ENCODE data around the gene CLK3.

The CLK3 gene

DNA sequence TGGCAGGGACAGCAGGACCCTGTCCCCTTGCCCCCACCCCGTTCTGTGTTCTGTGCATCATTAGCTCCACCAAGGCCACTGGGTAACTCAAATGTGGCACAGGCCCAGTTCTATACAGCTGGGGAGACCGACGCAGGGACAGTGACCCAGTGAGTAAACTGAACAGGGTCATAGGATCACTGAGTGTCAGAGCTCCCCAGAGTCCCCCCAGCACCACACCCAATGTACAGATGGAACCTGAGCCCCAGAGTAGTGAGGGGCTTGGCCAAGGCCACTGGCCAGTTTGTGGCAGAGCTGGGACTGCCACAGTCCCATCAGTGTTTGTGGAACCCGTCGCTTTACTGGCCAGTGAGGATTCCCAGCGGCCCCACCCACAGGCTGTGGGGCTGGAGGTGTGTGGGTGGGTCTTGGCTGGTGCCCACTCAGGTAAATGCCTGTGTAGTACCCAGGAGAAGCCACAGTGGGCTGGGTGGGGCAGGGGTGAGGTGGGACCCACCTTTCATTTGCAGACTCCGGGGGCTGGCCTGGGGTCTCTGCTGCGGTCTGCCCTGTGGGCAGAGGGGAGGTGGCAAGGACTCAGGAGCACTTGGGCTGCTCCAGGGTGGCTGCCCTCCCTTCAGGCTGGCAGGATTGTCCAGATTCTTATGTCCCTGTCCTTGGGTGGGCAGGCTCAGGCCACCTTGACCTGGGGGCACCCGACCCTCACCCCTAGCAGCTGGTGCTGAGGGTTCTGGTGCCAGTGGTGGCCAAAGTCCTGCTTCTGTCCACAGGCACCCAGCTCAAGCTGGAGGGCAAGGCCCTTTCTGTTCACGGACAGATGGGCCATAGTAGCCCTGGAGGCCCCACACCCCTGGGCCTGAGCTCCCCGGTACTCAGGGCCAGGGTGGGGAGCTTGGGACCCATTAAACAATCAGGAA lies 11.6 kb upstream of the CLK3 start:
- no peak for DNase-seq (ENCODE audit: low read depth)

DNA sequence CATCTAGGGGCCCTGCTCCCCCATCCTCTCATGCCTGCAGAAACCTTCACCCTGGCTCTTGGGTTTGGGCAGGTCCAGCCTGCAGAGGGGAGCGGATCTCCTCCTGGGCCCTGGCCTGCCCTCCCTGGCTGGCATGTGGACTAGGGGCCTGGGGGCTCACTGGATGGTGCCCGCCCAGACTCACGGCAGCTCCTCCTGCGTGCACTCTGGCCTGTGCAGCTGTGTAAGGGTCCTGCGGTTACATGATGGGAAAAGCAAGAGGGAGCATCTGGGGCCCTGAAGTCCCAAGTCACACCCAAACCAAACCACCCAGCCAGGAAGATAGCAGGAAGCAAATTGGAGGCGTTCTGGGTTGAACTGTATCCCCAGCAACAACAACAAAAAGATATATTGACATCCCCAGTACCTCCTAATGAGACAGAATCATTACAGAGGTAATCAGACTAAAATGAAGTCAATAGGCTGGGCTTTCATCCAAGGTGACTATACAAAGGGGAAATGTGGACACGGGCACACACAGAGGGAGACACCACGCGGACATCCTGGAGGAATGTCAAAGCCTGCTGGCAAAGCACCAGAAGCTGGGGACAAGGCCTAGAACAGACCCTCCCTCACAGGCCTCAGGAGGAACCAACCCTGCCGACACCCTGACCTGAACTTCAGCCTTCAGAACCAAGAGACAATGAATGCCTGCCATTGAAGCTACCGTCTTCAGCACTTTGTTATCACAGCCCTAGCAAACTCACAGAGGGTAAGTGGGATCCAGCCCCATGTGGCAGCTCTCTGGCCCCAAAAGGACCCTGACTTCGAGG lies 10.4 kb upstream of the CLK3 start:
- DNase-seq (ENCODE audit: low read depth), result no peak

DNA sequence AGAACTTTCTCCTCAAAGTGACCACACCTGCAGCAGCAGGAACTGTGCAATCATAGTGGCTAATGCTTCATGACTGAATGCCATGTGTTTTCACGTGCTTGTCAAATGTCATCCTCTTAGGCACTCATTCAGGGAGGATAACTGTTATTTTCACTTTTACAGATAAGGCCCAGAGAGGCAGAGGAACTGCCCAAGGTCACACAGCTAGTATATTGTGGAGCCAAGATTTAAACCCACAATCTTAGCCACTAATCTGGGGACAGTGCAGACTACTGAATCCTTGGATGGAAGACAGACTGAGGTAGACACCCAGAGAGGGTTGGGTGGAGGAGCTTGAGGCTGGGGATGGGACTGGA lies 9.9 kb upstream of the CLK3 start:
- no peak for DNase-seq (ENCODE audit: low read depth)

DNA sequence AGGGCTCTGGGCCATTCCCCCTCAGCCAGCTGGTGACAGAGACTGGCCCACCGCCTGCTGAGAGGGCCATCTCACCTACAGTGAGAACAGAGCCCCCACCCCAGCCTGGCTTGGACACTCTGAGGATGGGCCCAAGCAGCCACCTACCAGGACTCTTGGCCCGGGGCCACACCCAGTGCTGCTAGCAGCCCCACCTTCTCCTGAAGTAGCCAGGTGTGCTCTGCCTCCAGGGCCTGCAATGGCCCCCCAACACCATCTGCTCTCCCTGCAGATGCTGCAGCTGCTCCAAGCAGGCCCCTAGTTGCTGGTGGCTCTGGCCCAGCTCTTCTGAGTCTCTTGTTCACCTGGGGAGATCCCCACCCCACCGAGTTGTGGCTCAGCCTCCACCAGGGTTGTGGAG lies 6.8 kb upstream of the CLK3 start:
- DNase-seq (ENCODE audit: low read depth), result no peak

GRCh38 chr15:74609938-74610301 lies 5.7 kb upstream of the CLK3 start:
- no peak for DNase-seq (ENCODE audit: low read depth)

DNA sequence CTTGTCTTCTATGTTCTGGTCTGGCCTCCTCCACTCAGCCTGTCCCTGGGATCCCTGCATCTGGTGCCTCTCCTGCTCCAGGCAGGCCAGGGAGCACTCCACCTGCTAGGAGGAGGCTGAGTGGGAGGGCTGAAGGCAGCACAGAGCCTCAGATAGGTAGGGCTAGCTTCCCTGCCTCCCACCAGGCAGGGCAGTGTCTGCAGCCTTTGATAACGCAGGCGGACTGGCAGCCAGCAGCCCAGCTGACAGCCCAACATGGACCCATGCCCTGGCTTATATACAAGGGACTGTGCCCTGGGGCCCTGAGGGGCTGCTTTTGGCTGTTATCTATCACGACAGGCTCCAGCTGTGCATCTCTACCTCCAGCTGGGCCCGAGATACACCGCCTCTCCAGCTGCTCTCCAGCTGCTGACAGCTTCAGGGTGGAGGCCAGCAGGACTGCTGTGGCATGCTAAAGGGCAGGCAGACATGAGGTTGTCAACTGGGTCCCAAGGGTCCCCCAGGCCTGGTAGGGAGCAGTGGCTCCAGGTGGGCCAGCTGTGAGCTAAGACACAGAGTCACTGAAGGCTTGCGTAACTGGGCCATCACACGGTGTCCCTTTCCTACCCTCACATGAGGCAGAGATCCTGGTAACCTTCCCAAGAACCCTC lies 5.2 kb upstream of the CLK3 start:
- DNase-seq (ENCODE audit: low read depth), result no peak

GRCh38 chr15:74611341-74611740 lies 4.3 kb upstream of the CLK3 start:
- no peak for DNase-seq (ENCODE audit: low read depth)

DNA sequence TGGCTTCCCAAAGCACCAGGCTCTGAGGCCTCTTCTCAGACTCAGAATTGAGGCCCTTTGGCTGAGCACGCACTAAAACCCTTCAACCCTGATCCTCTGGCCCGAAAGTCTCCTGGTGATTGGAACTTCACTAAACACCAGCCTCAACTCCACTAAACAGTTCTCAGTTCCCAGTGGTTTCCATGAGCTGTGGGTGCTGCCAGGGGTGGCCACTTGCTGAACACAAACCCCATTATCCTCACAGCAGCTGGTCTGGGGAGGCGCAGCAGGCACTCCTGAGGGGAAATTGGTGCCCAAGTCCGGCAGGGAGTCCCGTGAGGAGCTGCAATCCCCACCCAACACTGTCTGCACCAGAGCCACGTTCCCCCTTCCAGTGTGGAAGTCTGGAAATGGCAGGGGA lies 3.8 kb upstream of the CLK3 start:
- DNase-seq (ENCODE audit: low read depth), result no peak

DNA sequence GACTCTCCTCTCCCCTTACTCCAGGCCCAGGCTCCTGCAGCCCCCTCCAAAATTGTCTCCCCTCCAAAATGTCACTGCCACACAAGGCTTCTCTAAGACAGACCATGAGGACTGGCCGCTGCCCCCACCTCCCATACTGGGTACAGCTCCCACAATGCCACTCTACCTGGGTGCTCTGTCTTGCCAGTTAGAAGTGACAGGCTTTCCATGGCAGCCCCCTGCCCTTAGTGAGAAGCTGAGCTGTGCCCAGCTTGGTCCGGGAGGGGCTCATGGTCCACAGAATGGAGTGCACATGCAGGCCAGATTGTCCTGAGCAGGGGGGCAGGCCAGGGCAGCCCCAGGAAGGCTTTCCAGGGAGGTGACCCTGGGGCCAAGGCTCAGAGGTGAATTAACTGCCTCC lies 3.0 kb upstream of the CLK3 start:
- DNase-seq (ENCODE audit: low read depth), result no peak

DNA sequence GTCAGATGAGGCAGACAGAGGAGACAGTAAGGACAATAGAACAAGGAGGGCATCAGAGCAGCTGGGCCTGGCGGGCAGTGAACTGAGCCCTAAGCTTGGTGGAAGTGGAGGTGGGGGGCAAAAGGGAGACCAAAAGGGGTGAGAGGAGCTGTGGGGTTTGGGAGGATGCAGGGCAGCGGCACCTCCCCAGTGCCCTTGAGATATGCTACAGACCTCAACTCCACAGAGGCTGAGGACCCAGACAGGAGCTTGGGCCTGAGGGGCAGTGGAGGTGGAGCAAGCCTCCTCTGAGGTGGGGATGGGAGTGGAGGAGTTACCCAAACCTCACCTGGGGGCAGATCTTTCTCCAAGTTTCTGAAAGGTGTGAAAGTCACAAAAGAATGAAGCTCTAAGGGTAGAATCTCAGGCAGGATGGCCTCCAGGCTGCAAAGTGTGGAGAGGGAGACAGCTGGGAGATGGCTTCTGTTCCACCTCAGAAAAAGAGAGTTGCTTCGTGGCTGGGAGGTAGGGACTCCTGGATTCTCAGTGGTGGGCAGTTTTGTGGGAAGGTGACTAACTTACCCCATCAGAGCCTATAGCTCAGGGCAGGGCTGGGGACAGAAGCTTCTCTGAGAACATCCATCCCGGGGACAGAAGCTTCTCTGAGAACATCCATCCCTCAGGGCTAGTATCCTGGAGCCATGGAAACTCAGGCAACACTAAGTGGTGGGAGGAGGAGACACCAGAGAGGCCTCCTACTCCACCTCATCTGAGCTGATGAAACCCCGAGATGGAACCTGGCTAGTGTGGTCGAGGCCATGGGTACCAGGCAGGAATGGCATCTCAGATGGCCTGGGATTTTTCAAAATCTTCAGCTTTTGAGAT lies 2.3 kb upstream of the CLK3 start:
- DNase-seq (ENCODE audit: low read depth), result no peak

- DNase-seq (ENCODE audit: low read depth), result no peak
Measured at GRCh38 chr15:74613953-74614743, 1.5 kb upstream of the CLK3 start.

GRCh38 chr15:74614744-74615507 lies 710 bp upstream of the CLK3 start:
- DNase-seq (ENCODE audit: low read depth), result no peak

- no peak for DNase-seq (ENCODE audit: low read depth)
Measured at GRCh38 chr15:74616366-74616939, 817 bp downstream of the CLK3 start.

DNA sequence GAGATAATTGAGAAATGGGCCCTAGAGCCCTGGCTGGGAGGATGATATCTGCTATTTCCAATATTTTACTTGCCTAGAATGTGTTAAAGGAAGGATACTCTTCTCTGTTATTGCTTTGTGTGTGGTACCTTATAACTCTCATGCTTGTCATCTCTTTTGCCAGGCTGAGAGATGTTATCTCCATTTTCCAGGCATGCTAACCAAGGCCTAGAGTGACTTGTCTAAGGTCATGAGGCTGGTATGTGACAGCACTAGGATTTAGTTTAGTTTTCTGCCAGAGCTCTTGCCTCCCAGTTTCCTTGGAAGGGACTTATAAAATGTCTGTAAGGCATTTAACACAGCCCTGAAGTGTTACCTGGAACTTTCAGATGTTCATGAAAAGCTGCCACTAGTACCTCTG lies 1.4 kb downstream of the CLK3 start:
- DNase-seq (ENCODE audit: low read depth), result no peak

GRCh38 chr15:74618841-74619596 lies 3.4 kb downstream of the CLK3 start:
- DNase-seq (ENCODE audit: low read depth), result no peak

DNA sequence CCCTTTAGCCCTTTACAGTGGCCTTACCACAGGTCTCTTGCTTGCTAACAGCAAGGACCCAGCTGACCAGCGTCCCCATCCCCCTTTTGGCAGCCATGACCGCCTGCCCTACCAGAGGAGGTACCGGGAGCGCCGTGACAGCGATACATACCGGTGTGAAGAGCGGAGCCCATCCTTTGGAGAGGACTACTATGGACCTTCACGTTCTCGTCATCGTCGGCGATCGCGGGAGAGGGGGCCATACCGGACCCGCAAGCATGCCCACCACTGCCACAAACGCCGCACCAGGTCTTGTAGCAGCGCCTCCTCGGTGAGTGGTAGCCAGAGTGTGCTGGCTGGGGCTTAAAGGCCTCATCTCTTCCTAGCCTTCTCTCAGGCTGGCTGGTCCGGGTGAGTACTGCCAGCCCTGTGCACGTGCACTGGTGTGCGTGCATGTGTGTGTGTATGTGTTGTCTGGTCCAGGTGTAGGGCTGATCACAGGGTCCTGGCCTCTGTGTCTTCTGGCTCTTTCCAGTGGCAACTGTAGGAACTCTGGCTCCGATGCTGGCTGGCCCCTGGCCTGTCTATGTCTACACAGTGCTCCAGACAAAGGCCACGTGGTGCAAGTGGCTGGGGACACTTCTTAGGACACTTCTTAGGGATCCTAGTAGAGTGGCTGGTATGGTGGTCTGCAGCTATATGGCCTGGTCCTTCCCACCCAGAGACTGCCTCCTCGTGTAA lies 4.4 kb downstream of the CLK3 start:
- no peak for DNase-seq (ENCODE audit: low read depth)

- DNase-seq (ENCODE audit: low read depth), result no peak
Measured at GRCh38 chr15:74620636-74621545, 5.3 kb downstream of the CLK3 start.

DNA sequence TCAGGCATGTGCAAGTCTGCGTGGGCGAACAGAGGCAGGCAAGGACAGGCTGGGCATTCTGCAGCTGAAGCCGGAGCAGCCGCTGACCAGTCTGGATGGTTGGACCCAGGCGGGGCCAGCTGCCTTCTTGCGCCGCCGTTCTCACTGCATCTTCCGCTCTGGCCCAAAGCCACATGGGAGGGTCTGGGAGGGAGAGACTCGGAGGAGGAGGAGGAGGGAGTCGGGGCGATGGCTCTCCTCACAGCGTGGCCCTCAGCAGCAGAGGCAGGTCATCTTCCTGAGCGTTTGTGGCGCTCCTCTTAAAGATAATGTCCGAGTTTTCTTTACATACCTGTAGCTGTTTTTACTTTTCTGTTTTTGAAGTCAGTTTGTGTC lies 5.9 kb downstream of the CLK3 start:
- no peak for DNase-seq (ENCODE audit: low read depth)

All from HS-5 (cell line).